ENCODE measurements around the gene ATF4.

ATF4 gene

GRCh38 chr22:39498368-39498767 is 22.0 kb upstream of the ATF4 start:
- peak overlapping the region; percentile 86 for H3K27ac ChIP-seq
- TF ChIP-seq, protein P1, sequence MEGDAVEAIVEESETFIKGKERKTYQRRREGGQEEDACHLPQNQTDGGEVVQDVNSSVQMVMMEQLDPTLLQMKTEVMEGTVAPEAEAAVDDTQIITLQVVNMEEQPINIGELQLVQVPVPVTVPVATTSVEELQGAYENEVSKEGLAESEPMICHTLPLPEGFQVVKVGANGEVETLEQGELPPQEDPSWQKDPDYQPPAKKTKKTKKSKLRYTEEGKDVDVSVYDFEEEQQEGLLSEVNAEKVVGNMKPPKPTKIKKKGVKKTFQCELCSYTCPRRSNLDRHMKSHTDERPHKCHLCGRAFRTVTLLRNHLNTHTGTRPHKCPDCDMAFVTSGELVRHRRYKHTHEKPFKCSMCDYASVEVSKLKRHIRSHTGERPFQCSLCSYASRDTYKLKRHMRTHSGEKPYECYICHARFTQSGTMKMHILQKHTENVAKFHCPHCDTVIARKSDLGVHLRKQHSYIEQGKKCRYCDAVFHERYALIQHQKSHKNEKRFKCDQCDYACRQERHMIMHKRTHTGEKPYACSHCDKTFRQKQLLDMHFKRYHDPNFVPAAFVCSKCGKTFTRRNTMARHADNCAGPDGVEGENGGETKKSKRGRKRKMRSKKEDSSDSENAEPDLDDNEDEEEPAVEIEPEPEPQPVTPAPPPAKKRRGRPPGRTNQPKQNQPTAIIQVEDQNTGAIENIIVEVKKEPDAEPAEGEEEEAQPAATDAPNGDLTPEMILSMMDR (conservative IDR thresholded peaks at IDR 0.05): no peak

DNA sequence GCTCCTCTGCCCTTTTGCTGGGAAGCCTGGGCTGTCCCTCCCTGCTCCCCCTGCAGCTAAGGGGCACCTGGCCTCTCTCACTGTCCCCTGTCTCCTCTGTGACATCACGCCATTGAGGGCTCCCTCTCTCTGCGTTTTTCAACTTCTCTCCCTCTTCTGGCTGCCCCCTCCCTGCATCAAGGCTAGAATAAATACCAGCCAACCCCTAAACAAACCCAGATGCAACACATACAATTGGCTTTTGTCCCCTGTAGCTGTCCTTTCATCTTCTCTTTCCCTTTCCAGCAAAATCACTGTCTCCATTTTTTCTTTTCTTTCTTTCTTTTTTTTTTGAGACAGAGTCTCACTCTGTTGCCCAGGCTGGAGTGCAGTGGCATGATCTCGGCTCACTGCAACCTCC is 21.6 kb upstream of the ATF4 start:
- TF ChIP-seq, protein P1 (conservative IDR thresholded peaks at IDR 0.05): no peak
- peak overlapping the region; percentile 86 for H3K27ac ChIP-seq

DNA sequence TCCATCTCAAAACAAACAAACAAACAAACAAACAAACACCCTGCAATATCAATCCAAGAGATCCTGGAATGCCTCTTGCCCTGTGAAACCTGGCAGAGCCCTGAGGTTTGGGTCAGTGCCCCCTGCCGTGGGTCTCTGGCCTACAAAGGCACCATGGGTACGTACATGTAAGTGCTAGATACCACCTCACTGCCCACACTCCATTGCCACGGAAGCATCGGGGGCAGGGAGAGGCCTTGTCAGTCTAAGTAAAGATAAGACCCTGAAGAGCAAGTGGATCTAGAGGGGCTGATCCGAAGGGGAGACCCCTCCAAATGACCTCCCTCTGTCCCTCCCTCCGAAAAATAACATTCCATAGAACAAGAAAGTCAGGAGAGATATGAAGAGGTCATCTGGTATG is 20.3 kb upstream of the ATF4 start:
- TF ChIP-seq, protein P1 (conservative IDR thresholded peaks at IDR 0.05): no peak
- H3K27ac ChIP-seq: peak overlapping the region; percentile 86

DNA sequence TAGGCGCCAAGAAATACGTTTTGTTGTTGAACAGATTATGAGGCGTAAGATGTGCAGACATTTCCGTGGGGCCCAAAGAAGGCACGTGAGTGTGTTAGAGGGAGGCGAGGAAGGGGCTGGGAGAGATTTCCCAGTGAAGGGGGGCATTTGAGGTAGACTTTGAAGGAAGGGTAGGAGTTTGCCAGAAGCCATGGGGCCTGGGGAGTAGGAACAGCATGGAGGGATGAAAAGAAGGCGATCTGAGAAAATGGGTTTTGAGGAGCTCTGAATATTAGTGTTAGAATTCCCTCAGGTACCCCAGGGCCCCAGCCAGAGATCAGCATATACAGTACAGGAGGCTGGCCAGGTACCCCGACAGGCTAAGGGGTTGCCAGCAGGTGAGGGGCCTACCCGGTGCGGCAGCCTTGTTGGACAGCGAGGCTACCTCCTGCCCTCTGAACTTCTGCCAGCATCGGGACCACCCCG is 18.7 kb upstream of the ATF4 start:
- TF ChIP-seq, protein P1 (conservative IDR thresholded peaks at IDR 0.05): no peak
- H3K27ac ChIP-seq: peak overlapping the region; percentile 86

- TF ChIP-seq, protein P1 (conservative IDR thresholded peaks at IDR 0.05): no peak
- peak within 1 kb of the TSS; percentile 86 for H3K27ac ChIP-seq
Measured at GRCh38 chr22:39502109-39502788, 18.1 kb upstream of the ATF4 start, which contains the start of gene MIEF1. Gene MIEF1 (plus strand): TSS chr22:39502290. CDS start chr22:39511295, 9,005 bp downstream.

GRCh38 chr22:39502789-39503409 is 17.5 kb upstream of the ATF4 start:
- H3K27ac ChIP-seq: peak overlapping the region; percentile 86
- TF ChIP-seq, protein P1 (conservative IDR thresholded peaks at IDR 0.05): no peak

DNA sequence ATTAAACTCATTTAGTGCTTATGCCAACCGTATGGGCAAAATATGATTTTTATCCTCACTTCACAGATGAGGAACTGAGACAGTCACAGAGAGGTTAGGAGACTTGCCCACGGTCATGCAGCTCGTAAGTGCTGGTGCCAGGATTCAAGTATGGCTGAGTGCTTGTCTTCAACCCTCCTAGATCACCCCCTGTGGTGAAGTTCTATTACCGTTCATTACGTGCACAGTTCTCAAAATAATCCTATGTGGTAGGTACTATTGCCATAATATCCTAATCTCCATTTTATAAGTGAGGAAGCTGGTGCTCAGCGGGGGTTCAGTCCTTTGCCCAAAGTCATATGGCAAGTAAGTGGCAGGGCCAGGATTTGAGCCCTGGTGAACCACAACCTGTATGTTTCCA is 16.7 kb upstream of the ATF4 start:
- TF ChIP-seq, protein P1 (conservative IDR thresholded peaks at IDR 0.05): no peak
- peak overlapping the region; percentile 86; the same call in 1 of the 2 replicates for H3K27ac ChIP-seq

Data from VCaP (cell line).